Measurements from ENCODE around the gene MMP1.

GRCh38 chr11:102802341-102802740 lies 4.4 kb upstream of the MMP1 start:
- TF ChIP-seq CTCF (IDR thresholded peaks at IDR 0.05; ENCODE audit: low read length) (no peak), EZH2 (IDR thresholded peaks at IDR 0.05; ENCODE audit: borderline replicate concordance, low read length) (no peak)

All from OCI-LY1 (cell line).